ENCODE results near the gene SDK1. TPM values are rescaled to one million over a fixed set of nuclear protein-coding genes. Genes with fewer than 3 reads are reported as not detected.

Gene SDK1
- total RNA-seq, 6 experiments from 2014 or later = not detected

DNA sequence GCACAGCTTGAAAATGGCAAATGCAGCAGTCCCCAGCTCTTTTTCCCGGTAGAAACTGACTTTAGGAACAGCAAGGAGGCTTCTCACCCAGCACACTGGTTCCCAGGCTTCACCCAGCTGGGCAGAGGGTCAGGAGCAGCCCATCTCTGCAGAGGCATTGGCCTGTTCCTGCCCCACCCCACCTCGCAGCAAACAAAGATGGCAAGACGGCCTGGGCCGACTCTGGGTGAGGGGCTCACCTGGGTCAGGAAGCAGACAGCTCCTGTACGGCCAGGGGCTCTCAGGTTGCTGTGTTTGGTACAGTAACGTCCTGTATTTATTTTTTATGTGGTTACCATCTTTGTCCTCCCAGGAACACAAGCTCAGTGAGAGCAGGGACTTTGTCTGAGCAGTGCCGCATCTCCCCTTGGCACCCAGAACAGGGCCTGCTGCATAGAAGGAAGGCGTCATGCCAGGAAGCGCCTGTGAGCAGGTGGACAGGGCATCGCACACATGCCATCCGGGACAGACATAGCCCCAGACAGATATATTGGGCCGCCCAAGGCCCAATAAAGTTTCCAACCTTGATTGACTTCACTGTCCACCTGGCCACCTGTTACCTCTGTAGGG, 796.1 kb downstream of the SDK1 start:
- Mint-ChIP-seq H3K4me1 (ENCODE audit: low read depth) (no peaks in the 10 kb centered on the region), H3K27me3 (ENCODE audit: insufficient read depth) (no peaks in the 10 kb centered on the region), H3K9me3 (peaks cover 68% of the 10 kb centered on the region), H3K27ac (no peak overlapping the region), H3K4me3 (no peak overlapping the region), H3K36me3 (ENCODE audit: low read depth) (peaks cover 11% of the 10 kb centered on the region; the same call in 1 of the 2 replicates)
- no peak for DNase-seq
- TF ChIP-seq CTCF (IDR thresholded peaks at IDR 0.05) = no peak

DNA sequence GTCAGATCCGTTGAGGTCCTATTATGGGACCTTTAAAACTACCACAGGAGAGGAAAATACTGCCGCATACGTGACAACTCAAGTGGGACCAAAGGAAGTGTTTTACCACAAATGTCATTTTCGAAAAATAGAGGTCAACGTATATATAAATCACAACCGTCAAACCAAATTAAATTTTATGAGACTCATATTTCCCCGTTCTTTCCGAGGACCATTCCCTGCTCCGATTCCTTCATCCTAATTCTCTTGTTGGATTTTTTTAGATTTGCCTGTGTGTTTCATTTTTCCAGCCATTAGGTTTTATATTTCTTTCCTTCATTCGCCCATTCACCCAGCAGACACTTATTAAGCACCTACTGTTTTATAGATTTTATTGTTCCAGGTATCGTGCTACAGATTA, 797.1 kb downstream of the SDK1 start:
- no peak for TF ChIP-seq CTCF (IDR thresholded peaks at IDR 0.05)
- H3K4me1 Mint-ChIP-seq (ENCODE audit: low read depth) = no peaks in the 10 kb centered on the region
- H3K36me3 Mint-ChIP-seq (ENCODE audit: low read depth) = peaks cover 11% of the 10 kb centered on the region; the same call in 1 of the 2 replicates
- H3K9me3 Mint-ChIP-seq = peaks cover 66% of the 10 kb centered on the region
- no peak for DNase-seq
- no peak overlapping the region for H3K27ac Mint-ChIP-seq
- no peak overlapping the region for H3K4me3 Mint-ChIP-seq
- H3K27me3 Mint-ChIP-seq (ENCODE audit: insufficient read depth) = no peaks in the 10 kb centered on the region

- peaks cover 75% of the 10 kb centered on the region for H3K9me3 Mint-ChIP-seq
- no peak overlapping the region for H3K4me3 Mint-ChIP-seq
- no peak for DNase-seq
- no peaks in the 10 kb centered on the region for H3K27me3 Mint-ChIP-seq (ENCODE audit: insufficient read depth)
- H3K27ac Mint-ChIP-seq = no peak overlapping the region
- peaks cover 11% of the 10 kb centered on the region; the same call in 1 of the 2 replicates for H3K36me3 Mint-ChIP-seq (ENCODE audit: low read depth)
- no peak for TF ChIP-seq CTCF (IDR thresholded peaks at IDR 0.05)
- H3K4me1 Mint-ChIP-seq (ENCODE audit: low read depth) = no peaks in the 10 kb centered on the region
These were observed 798.6 kb downstream of the SDK1 start for GRCh38 chr7:4099651-4100050.

DNA sequence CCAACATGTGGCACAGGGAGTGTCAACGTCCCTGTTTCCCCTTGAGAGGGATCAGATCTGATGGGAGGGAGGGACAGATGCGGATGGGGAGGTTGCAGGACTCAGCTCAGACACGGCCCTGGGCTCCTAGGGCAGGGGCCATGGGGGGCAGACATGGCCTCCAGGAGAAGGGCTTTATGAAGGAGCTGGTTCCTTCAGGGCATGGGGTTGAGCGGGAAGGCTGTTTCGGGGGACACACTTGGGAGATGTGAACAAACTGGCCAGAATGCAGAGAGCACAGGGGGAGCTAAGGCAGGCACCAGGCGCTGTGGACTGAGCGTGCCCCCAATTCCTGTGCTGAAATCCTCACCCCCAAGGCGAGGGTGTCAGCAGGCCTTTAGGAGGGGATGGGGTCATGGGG, 799.1 kb downstream of the SDK1 start:
- Mint-ChIP-seq H3K27ac (no peak overlapping the region), H3K27me3 (ENCODE audit: insufficient read depth) (no peaks in the 10 kb centered on the region), H3K4me3 (no peak overlapping the region), H3K4me1 (ENCODE audit: low read depth) (no peaks in the 10 kb centered on the region), H3K36me3 (ENCODE audit: low read depth) (peaks cover 11% of the 10 kb centered on the region; the same call in 1 of the 2 replicates), H3K9me3 (peaks cover 70% of the 10 kb centered on the region)
- no peak for DNase-seq
- TF ChIP-seq CTCF (IDR thresholded peaks at IDR 0.05) = no peak

DNA sequence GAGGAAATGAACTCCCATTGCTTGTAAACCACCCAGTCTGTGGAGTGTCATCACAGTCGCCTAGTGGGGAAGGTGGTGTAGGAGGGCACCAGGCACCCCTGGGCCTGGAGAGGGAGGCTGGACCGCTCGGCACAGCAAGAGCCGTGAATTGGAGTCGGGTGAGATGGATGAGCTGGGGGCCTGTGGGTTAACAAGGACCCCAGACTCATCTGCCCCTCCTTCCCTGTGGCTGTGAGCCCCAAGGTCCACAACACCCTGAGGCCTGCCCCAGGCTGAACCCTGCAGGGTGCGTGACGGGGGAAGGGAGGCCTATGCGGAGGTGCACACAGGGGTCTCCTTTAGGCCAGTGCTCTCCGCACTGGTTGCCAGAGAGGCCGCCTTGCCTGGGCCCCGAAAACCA, 799.6 kb downstream of the SDK1 start:
- DNase-seq = no peak
- no peak overlapping the region for H3K27ac Mint-ChIP-seq
- H3K4me1 Mint-ChIP-seq (ENCODE audit: low read depth) = no peaks in the 10 kb centered on the region
- H3K36me3 Mint-ChIP-seq (ENCODE audit: low read depth) = peaks cover 11% of the 10 kb centered on the region; the same call in 1 of the 2 replicates
- H3K27me3 Mint-ChIP-seq (ENCODE audit: insufficient read depth) = no peaks in the 10 kb centered on the region
- H3K4me3 Mint-ChIP-seq = no peak overlapping the region
- TF ChIP-seq CTCF (IDR thresholded peaks at IDR 0.05) = no peak
- peaks cover 73% of the 10 kb centered on the region for H3K9me3 Mint-ChIP-seq
